IPS-15b (cell line): Measurements from ENCODE around the gene HSPA1A.

Source experiments
- H3K27me3 ChIP-seq: one replicate; pipeline ENCODE4 v1.6.1; 2013; ENCODE audit warnings: low read length; ENCODE audit not compliant: control insufficient read depth, insufficient read depth
- H3K36me3 ChIP-seq: one replicate; pipeline ENCODE4 v1.6.1; 2013; ENCODE audit warnings: low read length; ENCODE audit not compliant: control insufficient read depth, insufficient read depth
- H3K4me1 ChIP-seq: one replicate; pipeline ENCODE4 v1.6.1; 2013; ENCODE audit warnings: mild to moderate bottlenecking, low read length; ENCODE audit not compliant: control insufficient read depth, insufficient read depth
- H3K4me3 ChIP-seq: one replicate; pipeline ENCODE4 v1.5.1; 2013; ENCODE audit warnings: low read depth, low read length
- H3K9ac ChIP-seq: one replicate; pipeline ENCODE4 v1.6.1; 2013; ENCODE audit warnings: low read depth, mild to moderate bottlenecking, low read length
- H3K9me3 ChIP-seq: one replicate; pipeline ENCODE4 v1.6.1; 2013; ENCODE audit warnings: mild to moderate bottlenecking, low read length; ENCODE audit not compliant: control insufficient read depth, insufficient read depth

Gene HSPA1A

GRCh38 chr6:31864818-31865204, 49.5 kb downstream of the HSPA1A start:
- Histone ChIP-seq H3K4me3 (no peak overlapping the region), H3K4me1 (no peaks in the 10 kb centered on the region), H3K27me3 (no peaks in the 10 kb centered on the region), H3K9ac (no peak overlapping the region), H3K9me3 (no peaks in the 10 kb centered on the region), H3K36me3 (peaks cover 6% of the 10 kb centered on the region)

DNA sequence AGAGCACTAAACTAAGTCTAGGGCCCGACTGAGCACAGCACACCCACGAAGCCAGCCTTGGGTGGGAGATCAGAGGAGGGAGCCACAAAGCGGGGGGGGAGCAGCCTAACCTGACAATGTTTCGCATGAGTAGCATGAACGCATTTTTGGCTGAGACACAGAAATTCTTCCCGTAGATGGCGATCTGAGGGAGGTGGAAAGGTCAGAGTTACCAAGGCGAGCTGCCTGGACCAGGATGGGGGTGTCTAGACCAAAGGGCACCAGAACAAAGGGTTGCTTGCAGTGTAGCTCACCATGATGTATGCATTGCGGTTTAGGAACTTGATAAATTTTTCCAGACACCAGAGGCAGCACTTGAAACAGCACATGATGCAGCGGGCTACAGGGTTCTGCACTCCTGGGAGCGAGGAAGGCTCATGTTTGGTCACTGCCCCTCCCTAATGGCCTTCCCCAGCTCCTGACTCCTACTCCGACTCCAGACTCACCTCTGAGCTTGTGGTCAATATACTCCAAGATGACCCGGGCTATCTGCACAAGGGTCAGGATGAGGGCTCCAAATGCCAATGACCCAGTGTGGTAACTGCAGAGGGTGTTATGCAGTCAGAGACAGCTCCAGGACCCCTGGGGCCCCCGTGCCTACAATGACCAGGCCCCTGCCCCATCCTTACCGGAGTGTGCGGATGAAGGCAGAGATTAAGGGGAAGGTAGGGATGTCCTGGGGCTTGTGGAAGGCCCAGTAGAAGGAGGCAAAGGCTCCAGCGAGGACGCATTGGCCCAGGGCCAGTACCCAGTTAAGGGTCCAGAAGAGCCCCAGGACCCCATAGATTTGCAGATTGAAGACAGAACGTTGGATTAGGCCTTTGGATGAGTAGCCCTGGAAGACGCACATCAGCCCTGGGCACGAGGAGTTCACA, 50.1 kb downstream of the HSPA1A start:
- H3K9me3 ChIP-seq, result no peaks in the 10 kb centered on the region
- H3K9ac ChIP-seq, result no peak overlapping the region
- no peak overlapping the region for H3K4me3 ChIP-seq
- H3K27me3 ChIP-seq, result no peaks in the 10 kb centered on the region
- no peaks in the 10 kb centered on the region for H3K4me1 ChIP-seq
- peaks cover 3% of the 10 kb centered on the region for H3K36me3 ChIP-seq
